ENCODE results near the gene ELMO2.

- TF ChIP-seq POLR2A (IDR thresholded peaks at IDR 0.05): no peak
- TF ChIP-seq CTCF (IDR thresholded peaks at IDR 0.05): no peak
Measured at GRCh38 chr20:46455729-46456128, 49.3 kb upstream of the ELMO2 start.

Data from lower leg skin (tissue), 3 donors.